ENCODE measurements around the gene RBL2.
"Not testable (repeated sequence)": the region's sequence is repeated elsewhere in the genome, so short reads cannot be mapped to it uniquely, and the experiment has no call there.

Gene RBL2, protein sequence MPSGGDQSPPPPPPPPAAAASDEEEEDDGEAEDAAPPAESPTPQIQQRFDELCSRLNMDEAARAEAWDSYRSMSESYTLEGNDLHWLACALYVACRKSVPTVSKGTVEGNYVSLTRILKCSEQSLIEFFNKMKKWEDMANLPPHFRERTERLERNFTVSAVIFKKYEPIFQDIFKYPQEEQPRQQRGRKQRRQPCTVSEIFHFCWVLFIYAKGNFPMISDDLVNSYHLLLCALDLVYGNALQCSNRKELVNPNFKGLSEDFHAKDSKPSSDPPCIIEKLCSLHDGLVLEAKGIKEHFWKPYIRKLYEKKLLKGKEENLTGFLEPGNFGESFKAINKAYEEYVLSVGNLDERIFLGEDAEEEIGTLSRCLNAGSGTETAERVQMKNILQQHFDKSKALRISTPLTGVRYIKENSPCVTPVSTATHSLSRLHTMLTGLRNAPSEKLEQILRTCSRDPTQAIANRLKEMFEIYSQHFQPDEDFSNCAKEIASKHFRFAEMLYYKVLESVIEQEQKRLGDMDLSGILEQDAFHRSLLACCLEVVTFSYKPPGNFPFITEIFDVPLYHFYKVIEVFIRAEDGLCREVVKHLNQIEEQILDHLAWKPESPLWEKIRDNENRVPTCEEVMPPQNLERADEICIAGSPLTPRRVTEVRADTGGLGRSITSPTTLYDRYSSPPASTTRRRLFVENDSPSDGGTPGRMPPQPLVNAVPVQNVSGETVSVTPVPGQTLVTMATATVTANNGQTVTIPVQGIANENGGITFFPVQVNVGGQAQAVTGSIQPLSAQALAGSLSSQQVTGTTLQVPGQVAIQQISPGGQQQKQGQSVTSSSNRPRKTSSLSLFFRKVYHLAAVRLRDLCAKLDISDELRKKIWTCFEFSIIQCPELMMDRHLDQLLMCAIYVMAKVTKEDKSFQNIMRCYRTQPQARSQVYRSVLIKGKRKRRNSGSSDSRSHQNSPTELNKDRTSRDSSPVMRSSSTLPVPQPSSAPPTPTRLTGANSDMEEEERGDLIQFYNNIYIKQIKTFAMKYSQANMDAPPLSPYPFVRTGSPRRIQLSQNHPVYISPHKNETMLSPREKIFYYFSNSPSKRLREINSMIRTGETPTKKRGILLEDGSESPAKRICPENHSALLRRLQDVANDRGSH

DNA sequence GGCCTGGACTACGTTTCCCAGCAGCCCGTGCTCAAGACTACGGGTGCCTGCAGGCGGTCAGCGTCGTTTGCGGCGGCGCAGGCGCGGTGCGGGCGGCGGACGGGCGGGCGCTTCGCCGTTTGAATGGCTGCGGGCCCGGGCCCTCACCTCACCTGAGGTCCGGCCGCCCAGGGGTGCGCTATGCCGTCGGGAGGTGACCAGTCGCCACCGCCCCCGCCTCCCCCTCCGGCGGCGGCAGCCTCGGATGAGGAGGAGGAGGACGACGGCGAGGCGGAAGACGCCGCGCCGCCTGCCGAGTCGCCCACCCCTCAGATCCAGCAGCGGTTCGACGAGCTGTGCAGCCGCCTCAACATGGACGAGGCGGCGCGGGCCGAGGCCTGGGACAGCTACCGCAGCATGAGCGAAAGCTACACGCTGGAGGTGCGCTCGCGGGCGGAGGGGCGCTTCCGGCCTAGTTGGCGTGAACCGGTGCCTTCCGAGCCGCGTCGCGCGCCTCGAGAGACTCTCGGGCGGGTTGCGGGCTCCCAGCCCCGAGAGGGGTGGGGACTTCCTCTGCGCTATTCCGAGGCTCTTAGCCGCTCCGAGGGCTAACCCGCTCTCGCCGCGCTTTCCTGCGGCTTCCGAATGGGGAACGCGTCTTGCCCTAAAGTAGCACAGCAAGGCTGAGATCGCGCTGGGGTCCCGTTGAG, at the start of gene RBL2:
RBL2 (plus strand) TSS at position 95 of the 689 bp plus-strand sequence; CDS start at position 181, 86 bp downstream.
- in situ Hi-C loops (cut with HindIII; ENCODE audit: low pct_unique_long_range_greater_than_20kb, low sequenced_read_pairs), result no loop called here
- TF ChIP-seq JUND (IDR thresholded peaks at IDR 0.05; ENCODE audit: low read depth), result no peak
- peak; percentile 27 to 81 for DNase-seq (ENCODE audit: low read depth in 1 of 2, low spot score in 1 of 2)

DNA sequence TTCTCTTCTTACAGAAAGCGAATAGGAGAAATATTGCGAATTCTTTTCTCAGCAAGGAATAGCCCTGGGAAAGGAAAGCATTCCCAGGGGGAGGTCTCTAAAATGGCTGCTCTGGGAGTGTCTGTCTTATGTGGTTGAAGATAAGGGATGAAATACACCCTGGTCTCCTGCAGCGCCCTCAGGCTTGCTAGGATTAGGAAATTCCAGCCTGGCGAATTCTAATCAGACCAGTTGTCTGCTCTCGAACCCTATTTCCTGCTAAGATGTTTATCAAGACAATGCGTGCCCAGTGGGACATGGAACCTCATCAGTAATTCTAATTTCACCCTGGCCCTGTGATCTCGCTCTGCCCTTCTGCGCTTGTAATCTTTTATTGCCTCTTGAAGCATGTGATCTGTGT, 49.7 kb upstream of the RBL2 start:
- in situ Hi-C loops (cut with HindIII; ENCODE audit: low pct_unique_long_range_greater_than_20kb, low sequenced_read_pairs); DNase-seq (ENCODE audit: low read depth in 1 of 2, low spot score in 1 of 2): not testable (repeated sequence)

DNA sequence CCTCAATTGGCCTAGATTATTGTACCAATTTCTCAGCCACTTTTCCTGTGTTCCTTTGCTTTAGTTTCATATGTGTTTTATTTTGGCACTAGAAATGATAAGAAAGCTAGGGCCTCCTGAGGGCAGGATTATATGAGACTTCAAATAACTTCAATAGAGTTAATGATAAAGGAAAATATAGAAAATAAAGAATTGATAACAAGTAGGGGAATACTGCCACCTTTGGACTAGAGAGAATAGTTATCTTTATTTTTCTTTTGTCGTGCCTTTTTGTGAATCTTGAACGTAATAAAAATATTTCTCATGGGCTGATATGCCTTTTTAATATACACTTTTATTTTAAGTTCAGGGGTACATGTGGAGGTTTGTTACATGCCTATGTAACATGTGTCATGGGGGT, 29.3 kb upstream of the RBL2 start:
- TF ChIP-seq JUND (IDR thresholded peaks at IDR 0.05; ENCODE audit: low read depth), result no peak
- DNase-seq (ENCODE audit: low read depth in 1 of 2, low spot score in 1 of 2), result no peak
- in situ Hi-C loops (cut with HindIII; ENCODE audit: low pct_unique_long_range_greater_than_20kb, low sequenced_read_pairs), result no loop called here

DNA sequence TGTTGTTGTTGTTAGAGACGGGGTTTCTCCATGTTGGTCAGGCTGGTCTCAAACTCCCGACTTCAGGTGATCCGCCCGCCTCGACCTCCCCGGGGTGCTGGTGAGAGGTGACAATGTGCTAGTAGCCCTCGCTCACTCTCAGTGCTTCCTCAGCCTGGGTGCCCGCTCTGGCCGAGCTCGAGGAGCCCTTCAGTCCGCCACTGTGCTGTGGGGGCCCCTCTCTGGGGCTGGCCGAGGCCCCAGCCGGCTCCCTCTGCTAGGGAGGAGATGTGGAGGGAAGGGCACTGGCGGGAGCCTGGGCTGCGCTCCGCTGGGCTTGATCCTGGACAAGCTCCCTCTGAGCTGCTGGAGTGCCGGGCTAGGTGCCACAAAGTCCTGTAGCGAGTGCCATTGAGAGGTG, 21.7 kb upstream of the RBL2 start:
- in situ Hi-C loops (cut with HindIII; ENCODE audit: low pct_unique_long_range_greater_than_20kb, low sequenced_read_pairs), result no loop called here
- TF ChIP-seq JUND (IDR thresholded peaks at IDR 0.05; ENCODE audit: low read depth), result no peak
- DNase-seq (ENCODE audit: low read depth in 1 of 2, low spot score in 1 of 2), result no peak

DNA sequence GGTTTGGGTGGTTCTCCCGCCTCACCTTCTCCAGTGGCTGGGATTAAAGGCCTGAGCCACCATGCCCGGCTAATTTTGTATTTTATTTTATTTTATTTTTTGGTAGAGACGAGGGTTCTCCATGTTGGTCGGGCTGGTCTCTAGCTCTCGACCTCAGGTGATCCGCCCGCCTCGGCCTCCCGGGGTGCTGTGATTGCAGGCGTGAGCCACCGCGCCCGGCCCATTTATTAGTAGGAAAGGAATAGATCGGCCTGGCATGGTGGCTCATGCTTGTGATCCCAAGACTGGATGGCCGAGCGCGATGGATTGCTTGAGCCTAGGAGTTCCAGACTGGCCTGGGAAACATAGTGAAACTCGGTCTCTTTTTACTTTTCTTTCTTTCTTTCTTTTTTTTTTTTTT, 20.4 kb upstream of the RBL2 start:
- in situ Hi-C loops (cut with HindIII; ENCODE audit: low pct_unique_long_range_greater_than_20kb, low sequenced_read_pairs), result no loop called here
- no peak for TF ChIP-seq JUND (IDR thresholded peaks at IDR 0.05; ENCODE audit: low read depth)
- DNase-seq (ENCODE audit: low read depth in 1 of 2, low spot score in 1 of 2), result no peak

DNA sequence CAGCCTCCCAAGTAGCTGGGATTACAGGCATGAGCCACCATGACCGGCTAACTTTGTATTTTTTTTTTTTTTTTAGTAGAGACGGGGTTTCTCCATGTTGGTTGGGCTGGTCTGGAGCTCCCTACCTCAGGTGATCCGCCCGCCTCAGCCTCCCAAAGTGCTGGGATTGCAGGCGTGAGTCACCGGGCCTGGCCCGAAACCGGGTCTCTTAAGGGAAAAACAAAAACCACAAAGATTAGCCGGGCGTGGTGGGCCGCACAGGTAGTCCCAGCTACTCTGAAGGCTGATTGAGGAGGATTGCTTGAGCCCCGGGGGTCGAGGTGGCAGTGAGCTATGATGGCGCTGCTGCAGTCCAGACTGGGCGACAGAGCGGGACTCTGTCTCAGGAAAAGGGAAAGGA, 19.9 kb upstream of the RBL2 start:
- in situ Hi-C loops (cut with HindIII; ENCODE audit: low pct_unique_long_range_greater_than_20kb, low sequenced_read_pairs), result no loop called here

DNA sequence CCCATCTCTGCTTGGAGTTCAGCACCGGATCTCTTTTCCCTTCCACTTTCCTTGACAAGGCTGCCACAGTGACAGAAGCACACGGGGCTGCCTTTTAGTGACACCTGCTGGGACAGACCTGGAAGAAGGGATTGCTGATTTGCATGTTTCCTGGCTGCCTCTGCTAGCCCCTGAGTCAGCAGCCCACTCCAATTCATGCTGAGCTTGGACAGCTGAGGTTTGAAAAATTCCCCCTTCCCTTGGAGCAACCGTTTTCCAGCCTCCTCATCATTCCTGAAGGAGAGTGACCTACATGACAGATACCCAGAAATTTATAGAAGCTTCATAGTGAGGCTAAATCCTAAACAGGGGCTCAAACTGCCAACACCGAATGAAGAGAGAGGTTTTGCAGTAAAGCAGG, 18.8 kb upstream of the RBL2 start:
- in situ Hi-C loops (cut with HindIII; ENCODE audit: low pct_unique_long_range_greater_than_20kb, low sequenced_read_pairs), result no loop called here
- DNase-seq (ENCODE audit: low read depth in 1 of 2, low spot score in 1 of 2), result peak; percentile 21 to 70

More for the DNA sequence above, 19.9 kb upstream of the RBL2 start:
- TF ChIP-seq JUND (IDR thresholded peaks at IDR 0.05; ENCODE audit: low read depth), result no peak
- DNase-seq (ENCODE audit: low read depth in 1 of 2, low spot score in 1 of 2), result no peak

DNA sequence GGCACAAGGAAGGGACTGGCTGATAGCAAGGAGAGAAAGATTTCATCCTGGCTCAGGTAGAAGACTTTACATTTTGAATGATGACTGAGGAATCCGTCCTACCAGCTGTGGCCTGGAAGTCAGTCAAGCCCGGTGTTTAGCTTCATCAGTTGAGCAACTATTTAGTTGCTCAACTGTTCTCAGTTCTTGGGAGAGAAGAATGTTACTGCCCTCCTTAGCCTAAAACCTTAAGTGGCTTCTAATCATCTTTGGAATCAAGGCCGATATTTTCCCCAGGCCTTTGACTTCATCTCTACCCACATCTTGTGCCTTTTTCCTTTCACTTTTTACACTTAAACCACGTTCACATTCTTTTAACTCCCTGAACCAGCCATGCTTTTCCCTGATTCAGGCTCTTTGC, 17.3 kb upstream of the RBL2 start:
- in situ Hi-C loops (cut with HindIII; ENCODE audit: low pct_unique_long_range_greater_than_20kb, low sequenced_read_pairs), result no loop called here
- no peak for TF ChIP-seq JUND (IDR thresholded peaks at IDR 0.05; ENCODE audit: low read depth)
- peak in 1 of 2 experiments; percentile 21 for DNase-seq (ENCODE audit: low read depth in 1 of 2, low spot score in 1 of 2)

More for the DNA sequence above, 18.8 kb upstream of the RBL2 start:
- TF ChIP-seq JUND (IDR thresholded peaks at IDR 0.05; ENCODE audit: low read depth), result no peak

DNA sequence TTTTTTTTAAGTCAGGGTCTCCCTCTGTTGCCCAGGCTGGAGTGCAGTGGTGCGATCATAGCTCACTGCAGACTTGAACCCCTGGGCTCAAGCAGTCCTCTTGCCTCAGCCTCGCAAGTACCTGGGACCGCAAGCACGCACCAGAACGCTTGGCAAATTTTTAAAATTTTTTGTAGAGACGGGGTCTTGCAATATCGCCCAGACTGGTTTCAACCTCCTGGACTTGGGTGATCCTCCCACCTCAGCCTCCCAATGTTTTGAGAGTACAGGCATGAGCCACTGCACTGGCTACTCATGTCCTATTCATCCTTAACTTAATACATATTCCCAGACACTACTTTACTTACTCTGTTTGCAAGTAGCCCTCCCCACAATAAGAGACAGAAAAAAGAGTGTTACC, 16.3 kb upstream of the RBL2 start:
- no peak for TF ChIP-seq JUND (IDR thresholded peaks at IDR 0.05; ENCODE audit: low read depth)
- in situ Hi-C loops (cut with HindIII; ENCODE audit: low pct_unique_long_range_greater_than_20kb, low sequenced_read_pairs), result no loop called here
- DNase-seq (ENCODE audit: low read depth in 1 of 2, low spot score in 1 of 2), result no peak

DNA sequence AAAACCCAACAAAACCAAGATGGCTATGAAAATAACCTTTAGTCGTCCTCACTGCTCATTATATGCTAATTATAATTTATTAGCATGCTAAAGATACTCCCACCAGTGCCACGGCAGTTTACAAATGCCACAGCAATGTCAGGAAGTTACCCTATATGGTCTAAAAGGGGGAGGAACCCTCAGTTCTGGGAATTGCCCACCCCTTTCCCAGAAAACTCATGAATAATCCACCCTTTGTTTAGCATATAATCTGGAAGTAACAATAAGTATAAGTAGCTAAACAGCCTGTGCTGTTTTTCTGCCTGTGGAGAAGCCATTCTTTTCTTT, 14.9 kb upstream of the RBL2 start:
- in situ Hi-C loops (cut with HindIII; ENCODE audit: low pct_unique_long_range_greater_than_20kb, low sequenced_read_pairs), result not testable (repeated sequence)
- DNase-seq (ENCODE audit: low read depth in 1 of 2, low spot score in 1 of 2), result peak in 1 of 2 experiments; percentile 33

DNA sequence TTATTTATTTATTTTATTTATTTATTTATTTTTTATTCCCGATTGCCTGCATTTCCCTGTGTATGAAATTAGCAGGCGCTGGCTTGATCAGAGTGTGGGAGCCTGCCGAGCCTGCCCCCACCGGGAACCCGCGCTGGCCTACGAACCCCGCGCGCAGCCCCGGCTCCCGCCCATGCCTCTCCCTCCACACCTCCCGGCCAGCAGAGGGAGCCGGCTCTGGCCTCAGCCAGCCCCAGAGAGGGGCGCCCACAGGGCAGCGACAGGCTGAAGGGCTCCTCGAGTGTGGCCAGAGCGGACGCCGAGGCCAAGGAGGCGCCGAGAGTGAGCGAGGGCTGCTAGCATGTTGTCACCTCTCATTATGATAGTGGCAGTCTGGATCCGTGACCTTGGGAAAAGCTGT, 13.0 kb upstream of the RBL2 start:
- no peak for TF ChIP-seq JUND (IDR thresholded peaks at IDR 0.05; ENCODE audit: low read depth)
- in situ Hi-C loops (cut with HindIII; ENCODE audit: low pct_unique_long_range_greater_than_20kb, low sequenced_read_pairs), result no loop called here
- no peak for DNase-seq (ENCODE audit: low read depth in 1 of 2, low spot score in 1 of 2)

DNA sequence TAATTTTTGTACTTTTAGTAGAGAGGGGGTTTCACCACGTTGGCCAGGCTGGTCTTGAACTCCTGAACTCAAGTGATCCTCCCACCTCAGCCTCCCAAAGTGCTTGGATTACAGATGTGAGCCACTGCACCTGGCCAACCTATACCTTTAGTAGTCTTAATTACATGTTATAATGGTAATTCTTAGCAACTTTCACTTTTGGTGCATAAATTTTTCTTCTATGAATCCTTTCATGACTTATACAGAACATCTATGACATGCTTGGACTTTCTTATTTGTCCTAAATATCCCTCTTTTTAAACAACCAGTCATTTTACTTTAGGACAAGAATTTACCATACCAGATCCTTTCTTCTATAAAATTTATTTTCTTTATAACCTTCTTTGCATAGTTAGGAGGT, 10.3 kb upstream of the RBL2 start:
- DNase-seq (ENCODE audit: low read depth in 1 of 2, low spot score in 1 of 2); in situ Hi-C loops (cut with HindIII; ENCODE audit: low pct_unique_long_range_greater_than_20kb, low sequenced_read_pairs): not testable (repeated sequence)

Data from T47D (cell line).